ENCODE data around the gene HES4.

HES4 gene

DNA sequence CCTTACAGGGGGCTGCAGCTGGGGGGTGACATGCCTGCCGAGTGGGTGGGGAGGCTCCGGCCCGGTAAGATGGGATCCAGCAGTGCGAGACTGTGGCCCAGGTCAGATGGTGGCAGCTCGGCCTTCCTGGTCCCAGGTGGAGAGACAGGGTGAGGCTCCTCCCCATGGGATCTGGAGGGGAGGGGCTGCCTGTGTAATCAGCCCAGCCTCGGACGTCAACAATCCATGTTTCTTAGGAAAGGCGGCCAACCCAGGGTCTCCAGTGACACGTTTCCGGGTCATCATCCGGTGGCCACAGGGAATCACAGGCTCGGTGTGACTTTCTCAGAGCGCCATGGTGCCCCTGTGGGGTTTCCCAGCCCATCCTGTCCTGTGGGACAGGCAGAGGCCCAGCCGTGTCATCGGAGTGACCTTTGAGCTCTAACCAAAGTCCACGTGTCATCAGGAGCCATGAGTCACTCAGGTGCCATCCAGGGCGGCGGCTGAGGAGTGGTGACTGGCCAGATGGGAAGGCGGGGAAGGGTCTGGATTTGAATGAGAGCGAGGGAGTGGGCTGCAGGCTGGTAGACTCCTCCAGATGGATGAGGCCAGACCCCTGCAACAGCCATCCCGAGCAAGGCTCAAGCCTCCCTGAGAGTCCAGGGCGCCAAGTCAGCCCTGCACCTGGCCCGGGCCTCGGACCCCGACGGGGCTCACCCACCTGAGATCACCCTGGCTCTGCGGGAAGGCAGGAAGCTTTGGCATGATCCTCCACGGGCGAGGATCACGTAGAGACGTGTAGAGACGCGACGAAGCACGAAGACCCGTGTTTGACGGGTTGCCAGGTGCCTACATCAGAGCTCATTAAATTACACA lies 6.6 kb upstream of the HES4 start:
- TF ChIP-seq, protein P1, sequence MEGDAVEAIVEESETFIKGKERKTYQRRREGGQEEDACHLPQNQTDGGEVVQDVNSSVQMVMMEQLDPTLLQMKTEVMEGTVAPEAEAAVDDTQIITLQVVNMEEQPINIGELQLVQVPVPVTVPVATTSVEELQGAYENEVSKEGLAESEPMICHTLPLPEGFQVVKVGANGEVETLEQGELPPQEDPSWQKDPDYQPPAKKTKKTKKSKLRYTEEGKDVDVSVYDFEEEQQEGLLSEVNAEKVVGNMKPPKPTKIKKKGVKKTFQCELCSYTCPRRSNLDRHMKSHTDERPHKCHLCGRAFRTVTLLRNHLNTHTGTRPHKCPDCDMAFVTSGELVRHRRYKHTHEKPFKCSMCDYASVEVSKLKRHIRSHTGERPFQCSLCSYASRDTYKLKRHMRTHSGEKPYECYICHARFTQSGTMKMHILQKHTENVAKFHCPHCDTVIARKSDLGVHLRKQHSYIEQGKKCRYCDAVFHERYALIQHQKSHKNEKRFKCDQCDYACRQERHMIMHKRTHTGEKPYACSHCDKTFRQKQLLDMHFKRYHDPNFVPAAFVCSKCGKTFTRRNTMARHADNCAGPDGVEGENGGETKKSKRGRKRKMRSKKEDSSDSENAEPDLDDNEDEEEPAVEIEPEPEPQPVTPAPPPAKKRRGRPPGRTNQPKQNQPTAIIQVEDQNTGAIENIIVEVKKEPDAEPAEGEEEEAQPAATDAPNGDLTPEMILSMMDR (IDR thresholded peaks at IDR 0.05; ENCODE audit: extremely low read depth, insufficient read depth, missing control alignments): no peak
- in situ Hi-C loops (cut with MboI; ENCODE audit: low pct_unique_long_range_greater_than_20kb, low sequenced_read_pairs, unreplicated experiment): no loop called here

DNA sequence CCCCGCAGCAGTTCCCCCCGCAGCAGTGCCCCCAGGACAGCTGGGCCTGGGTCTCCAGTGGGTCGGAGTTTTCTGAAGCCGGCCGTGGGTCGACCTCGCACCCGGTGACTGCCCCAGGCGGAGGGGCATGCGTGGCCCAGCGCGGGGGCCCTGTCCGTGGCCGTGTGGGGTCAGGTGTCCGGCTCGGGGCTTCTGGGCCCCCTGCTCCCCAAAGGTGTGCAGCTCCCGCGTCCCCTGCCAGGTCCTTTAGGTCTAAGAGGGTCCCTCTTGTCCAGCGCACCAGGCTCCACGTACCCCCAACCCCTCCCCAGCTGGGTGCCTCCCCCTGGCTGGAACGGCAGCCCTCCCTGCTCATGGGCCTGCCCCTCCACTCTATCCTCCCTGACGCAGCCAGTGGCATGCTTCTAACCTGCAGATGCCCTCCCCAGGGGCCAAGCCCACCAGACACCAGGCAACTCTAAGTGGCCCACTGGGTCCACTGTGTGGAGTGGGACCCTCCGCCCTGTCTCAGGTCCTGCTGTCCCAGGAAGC lies 5.9 kb upstream of the HES4 start:
- DNase-seq (ENCODE audit: low spot score): no peak
- in situ Hi-C loops (cut with MboI; ENCODE audit: low pct_unique_long_range_greater_than_20kb, low sequenced_read_pairs, unreplicated experiment): no loop called here
- TF ChIP-seq, protein P1 (IDR thresholded peaks at IDR 0.05; ENCODE audit: extremely low read depth, insufficient read depth, missing control alignments): no peak

More for the DNA sequence above, 6.6 kb upstream of the HES4 start:
- no peak for DNase-seq (ENCODE audit: low spot score)

DNA sequence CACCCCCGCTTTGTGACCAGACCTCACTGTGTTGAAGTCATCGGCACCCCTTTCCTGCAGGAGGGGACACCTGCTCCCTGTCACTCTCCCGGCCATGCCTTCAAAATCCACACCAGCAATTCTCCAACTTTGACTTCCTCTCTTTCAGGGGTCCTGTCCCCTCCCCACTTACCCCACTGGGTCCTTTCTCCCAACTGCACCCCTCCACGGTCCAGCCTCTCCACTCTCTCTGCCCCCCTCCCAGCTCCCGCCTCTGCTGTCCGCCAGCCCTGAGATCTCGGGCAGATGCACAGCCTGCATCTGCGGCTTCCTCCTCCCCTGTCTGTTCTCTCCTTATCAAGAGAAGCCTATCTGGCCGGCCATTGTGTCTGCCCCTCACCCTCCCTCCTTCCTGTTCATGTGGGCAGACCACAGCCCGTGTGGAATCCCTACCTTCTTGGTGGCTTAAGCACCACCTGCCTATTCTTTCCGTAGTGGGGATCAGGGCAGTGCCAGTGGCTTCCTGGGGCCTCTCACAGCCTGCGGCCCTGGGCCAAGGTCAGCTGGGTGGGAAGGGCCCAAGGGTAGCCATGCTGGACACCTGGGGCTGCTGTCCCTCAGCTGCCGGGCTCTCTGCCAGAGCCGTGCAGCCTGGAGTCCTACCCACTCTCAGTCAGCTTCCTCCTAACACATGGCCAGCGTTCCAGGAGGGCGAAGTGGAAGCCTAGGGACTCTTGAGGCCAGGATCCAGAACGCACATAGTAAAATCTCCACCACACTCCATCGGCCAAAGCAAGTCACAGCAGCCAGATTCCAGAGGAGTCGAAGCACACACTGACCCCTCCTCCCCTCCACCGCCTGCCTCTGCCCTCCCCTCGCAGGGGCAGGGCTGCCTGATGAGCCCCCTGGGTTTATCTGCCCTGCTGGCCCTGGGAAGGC lies 5.1 kb upstream of the HES4 start:
- DNase-seq (ENCODE audit: low spot score): peak; percentile 65
- TF ChIP-seq, protein P1 (IDR thresholded peaks at IDR 0.05; ENCODE audit: extremely low read depth, insufficient read depth, missing control alignments): no peak
- in situ Hi-C loops (cut with MboI; ENCODE audit: low pct_unique_long_range_greater_than_20kb, low sequenced_read_pairs, unreplicated experiment): no loop called here

DNA sequence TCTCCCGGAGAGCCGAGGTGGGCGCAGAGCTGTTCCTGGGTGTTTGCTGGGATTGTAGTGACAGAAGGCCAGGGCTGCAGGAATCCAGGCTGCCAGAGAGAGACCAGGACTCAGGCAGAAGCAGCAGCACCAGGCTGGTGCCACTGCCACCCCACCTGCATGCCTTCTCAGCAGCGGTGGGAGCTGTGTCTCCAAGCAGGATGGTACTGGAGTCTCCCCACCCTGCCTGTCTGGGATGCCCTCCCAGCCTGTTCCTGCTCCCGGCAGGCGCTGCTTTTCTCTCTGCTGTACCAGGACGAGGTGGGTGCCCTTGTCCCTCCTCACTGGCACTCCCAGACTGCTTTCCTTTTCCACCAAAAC lies 4.5 kb upstream of the HES4 start:
- in situ Hi-C loops (cut with MboI; ENCODE audit: low pct_unique_long_range_greater_than_20kb, low sequenced_read_pairs, unreplicated experiment): no loop called here
- TF ChIP-seq, protein P1 (IDR thresholded peaks at IDR 0.05; ENCODE audit: extremely low read depth, insufficient read depth, missing control alignments): no peak
- no peak for DNase-seq (ENCODE audit: low spot score)

DNA sequence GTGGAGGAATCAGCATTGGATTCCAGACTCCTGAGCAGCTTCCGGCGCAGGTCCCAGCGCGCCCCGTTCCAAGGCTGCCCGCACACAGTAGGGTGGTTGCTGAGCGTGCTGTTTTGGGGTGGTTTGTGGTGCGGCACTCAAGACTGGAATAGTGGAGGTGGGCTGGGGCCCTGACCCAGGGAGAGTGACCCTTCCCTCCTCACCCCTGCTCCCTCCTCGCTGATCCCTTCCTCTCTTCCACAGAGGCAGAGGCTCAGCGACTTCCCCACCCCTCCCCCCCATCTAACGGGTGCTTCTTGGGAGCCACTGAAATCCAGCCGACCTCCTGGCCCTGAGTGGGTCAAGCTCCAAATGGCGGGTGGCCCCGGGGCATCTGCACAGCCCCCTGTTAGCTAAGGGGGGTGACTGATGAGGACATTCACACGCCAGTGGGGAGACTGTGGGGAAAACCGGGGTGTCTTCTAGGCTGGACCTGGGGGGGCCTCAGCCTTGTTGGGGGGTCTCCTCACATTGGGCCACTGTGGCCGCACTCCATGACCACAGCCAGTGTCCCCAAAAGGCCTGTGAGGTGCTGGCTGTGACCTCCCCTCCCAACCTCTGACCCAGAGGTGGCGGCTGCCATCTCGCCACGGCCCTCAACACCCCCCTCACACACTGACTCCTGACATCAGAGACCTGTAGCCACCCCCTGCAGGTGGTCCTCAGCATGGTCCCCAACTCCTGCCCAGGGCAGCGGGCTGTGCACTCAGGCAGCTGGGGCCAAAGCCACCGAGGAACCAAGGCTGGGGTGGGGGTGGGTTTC lies 3.9 kb upstream of the HES4 start:
- no peak for DNase-seq (ENCODE audit: low spot score)
- TF ChIP-seq, protein P1 (IDR thresholded peaks at IDR 0.05; ENCODE audit: extremely low read depth, insufficient read depth, missing control alignments): no peak
- in situ Hi-C loops (cut with MboI; ENCODE audit: low pct_unique_long_range_greater_than_20kb, low sequenced_read_pairs, unreplicated experiment): no loop called here
